ENCODE measurements around the gene SLC8A2.
A peak's percentile ranks its signal among the peaks of the same experiment; 100 is the strongest.

SLC8A2 gene

GRCh38 chr19:47408156-47408938, 63.3 kb downstream of the SLC8A2 start:
- no peak for TF ChIP-seq CTCF (conservative IDR thresholded peaks at IDR 0.05)
- no peak overlapping the region for H3K27ac ChIP-seq

- TF ChIP-seq CTCF (conservative IDR thresholded peaks at IDR 0.05), result no peak
These were observed 64.3 kb downstream of the SLC8A2 start for GRCh38 chr19:47407417-47407774.

GRCh38 chr19:47406711-47407416, 64.8 kb downstream of the SLC8A2 start:
- no peak for TF ChIP-seq CTCF (conservative IDR thresholded peaks at IDR 0.05)
- peak overlapping the region; percentile 48; the same call in 1 of the 2 replicates for H3K27ac ChIP-seq

More at GRCh38 chr19:47407417-47407774, 64.3 kb downstream of the SLC8A2 start:
- peak overlapping the region; percentile 48; the same call in 1 of the 2 replicates for H3K27ac ChIP-seq

- no peak for TF ChIP-seq CTCF (conservative IDR thresholded peaks at IDR 0.05)
These were observed 65.8 kb downstream of the SLC8A2 start for GRCh38 chr19:47405854-47406417.

GRCh38 chr19:47405197-47405550, 66.5 kb downstream of the SLC8A2 start:
- no peak for TF ChIP-seq CTCF (conservative IDR thresholded peaks at IDR 0.05)
- no peak overlapping the region for H3K27ac ChIP-seq

More at GRCh38 chr19:47405854-47406417, 65.8 kb downstream of the SLC8A2 start:
- H3K27ac ChIP-seq, result no peak overlapping the region

- no peak overlapping the region for H3K27ac ChIP-seq
- TF ChIP-seq CTCF (conservative IDR thresholded peaks at IDR 0.05), result no peak
These were observed 67.1 kb downstream of the SLC8A2 start for GRCh38 chr19:47404334-47405196.

Data from VCaP (cell line).